Vagina (tissue), 2 donors: Measurements from ENCODE around the gene ZBTB22. TPM values are rescaled to one million over a fixed set of nuclear protein-coding genes. Genes with fewer than 3 reads are reported as not detected.
"Not testable (repeated sequence)": the region's sequence is repeated elsewhere in the genome, so short reads cannot be mapped to it uniquely, and the experiment has no call there.

Experiments used
- DNase-seq, 2 donors: peaks; one replicate each; pipeline ENCODE4 v3.0.0-alpha.2; 2017; ENCODE audit errors: extremely low spot score in 2 of 2
- H3K27ac ChIP-seq: fragments of 200-600 bp; sonication (generic); one replicate; pipeline ENCODE4 v1.5.1; 2019
- H3K27me3 ChIP-seq: fragments of 200-600 bp; sonication (generic); one replicate; pipeline ENCODE4 v1.5.1; 2019
- H3K36me3 ChIP-seq, 2 donors: fragments of 200-600 bp; sonication (generic); one replicate each; pipeline ENCODE4 v1.5.1; 2017 to 2019
- H3K4me1 ChIP-seq: fragments of 200-600 bp; sonication (generic); one replicate; pipeline ENCODE4 v1.5.1; 2019
- H3K4me3 ChIP-seq, 2 donors: fragments of 200-600 bp; sonication (generic); 1 replicate in 1 of 2; 2 replicates in 1 of 2; pipeline ENCODE4 v1.5.1; 2016 to 2019
- H3K9me3 ChIP-seq: fragments of 200-600 bp; sonication (generic); one replicate; pipeline ENCODE4 v1.5.1; 2019
- CTCF ChIP-seq, 3 experiments: fragments of 450-650 bp in 2 of 3; fragments of 200-600 bp in 1 of 3; sonication (generic) in 1 of 3; IDR thresholded peaks; one replicate each; pipeline ENCODE4 v1.5.1; 2017 to 2019; ENCODE audit warnings: antibody characterized with exemption in 3 of 3, mild to moderate bottlenecking in 2 of 3, moderate library complexity in 2 of 3
- POLR2A ChIP-seq, 2 donors: fragments of 450-650 bp; IDR thresholded peaks; one replicate each; pipeline ENCODE4 v1.6.1; 2017; ENCODE audit warnings: antibody characterized with exemption in 2 of 2, mild to moderate bottlenecking in 2 of 2, moderate library complexity in 2 of 2
- POLR2AphosphoS5 ChIP-seq, 2 donors: sonication (generic); formaldehyde crosslinking; IDR thresholded peaks; one replicate each; pipeline ENCODE4 v1.9.0; 2017; ENCODE audit warnings: antibody characterized with exemption in 2 of 2, mild to moderate bottlenecking in 2 of 2, low read depth in 1 of 2; ENCODE audit not compliant: insufficient read depth in 1 of 2
- intact Hi-C: fragments of 100-400 bp; cut with DNase I; formaldehyde crosslinking; loops from one replicate; pipeline ENCODE4 v1.15.1; 2023
- total RNA-seq: library from RNA; depleted of rRNA; stranded (reverse); fragments of >200 nt; gene quantifications from one replicate; pipeline ENCODE4 v1.2.3, GENCODE V29; 2016

Gene ZBTB22
- total RNA-seq, 1 donor from 2014 or later, result 18.4 TPM

GRCh38 chr6:33356295-33356694 lies 38.8 kb upstream of the ZBTB22 start:
- Histone ChIP-seq H3K4me1 (no peaks in the 10 kb centered on the region), H3K4me3 (no peak overlapping the region), H3K36me3 (no peaks in the 10 kb centered on the region), H3K27me3 (no peaks in the 10 kb centered on the region), H3K27ac (no peak overlapping the region), H3K9me3 (no peaks in the 10 kb centered on the region)
- DNase-seq, result no peak
- no peak for TF ChIP-seq POLR2A (IDR thresholded peaks at IDR 0.05)
- no peak for TF ChIP-seq POLR2AphosphoS5 (IDR thresholded peaks at IDR 0.05; ENCODE audit: insufficient read depth in 1 of 2, low read depth in 1 of 2)
- no peak for TF ChIP-seq CTCF (IDR thresholded peaks at IDR 0.05)
- intact Hi-C loops, result no loop called here

GRCh38 chr6:33355860-33356259 lies 38.3 kb upstream of the ZBTB22 start:
- H3K4me3 ChIP-seq, H3K4me1 ChIP-seq, H3K36me3 ChIP-seq, H3K9me3 ChIP-seq, DNase-seq, H3K27me3 ChIP-seq, intact Hi-C loops, H3K27ac ChIP-seq: not testable (repeated sequence)

- no peaks in the 10 kb centered on the region for H3K9me3 ChIP-seq
- no peaks in the 10 kb centered on the region for H3K36me3 ChIP-seq
- no peak overlapping the region for H3K4me3 ChIP-seq
- no peak for DNase-seq
- no peaks in the 10 kb centered on the region for H3K27me3 ChIP-seq
- H3K27ac ChIP-seq, result no peak overlapping the region
- intact Hi-C loops, result no loop called here
- peaks cover 12% of the 10 kb centered on the region for H3K4me1 ChIP-seq
- TF ChIP-seq CTCF (IDR thresholded peaks at IDR 0.05) (no peak), POLR2A (IDR thresholded peaks at IDR 0.05) (no peak), POLR2AphosphoS5 (IDR thresholded peaks at IDR 0.05; ENCODE audit: insufficient read depth in 1 of 2, low read depth in 1 of 2) (no peak)
Observed at GRCh38 chr6:33347816-33348215, 30.3 kb upstream of the ZBTB22 start.

GRCh38 chr6:33346972-33347371 lies 29.4 kb upstream of the ZBTB22 start:
- peaks cover 12% of the 10 kb centered on the region for H3K4me1 ChIP-seq
- H3K27ac ChIP-seq, H3K9me3 ChIP-seq, intact Hi-C loops, H3K27me3 ChIP-seq, DNase-seq, H3K4me3 ChIP-seq, H3K36me3 ChIP-seq: not testable (repeated sequence)

- Histone ChIP-seq H3K9me3 (no peaks in the 10 kb centered on the region), H3K4me1 (peaks cover 12% of the 10 kb centered on the region), H3K4me3 (no peak overlapping the region), H3K27me3 (no peaks in the 10 kb centered on the region), H3K36me3 (no peaks in the 10 kb centered on the region), H3K27ac (no peak overlapping the region)
- DNase-seq, result peak in 1 of 2 donors; percentile 87
- peak in 1 of 2 donors; percentile 42 for TF ChIP-seq POLR2AphosphoS5 (IDR thresholded peaks at IDR 0.05; ENCODE audit: insufficient read depth in 1 of 2, low read depth in 1 of 2)
- TF ChIP-seq POLR2A (IDR thresholded peaks at IDR 0.05), result no peak
- TF ChIP-seq CTCF (IDR thresholded peaks at IDR 0.05), result peak; percentile 27 to 45 (median 40)
- intact Hi-C loops, result no loop called here
Observed at GRCh38 chr6:33344701-33345697, 27.5 kb upstream of the ZBTB22 start.

- no peak overlapping the region for H3K27ac ChIP-seq
- no peaks in the 10 kb centered on the region for H3K27me3 ChIP-seq
- H3K4me1 ChIP-seq, result peaks cover 12% of the 10 kb centered on the region
- TF ChIP-seq POLR2AphosphoS5 (IDR thresholded peaks at IDR 0.05; ENCODE audit: insufficient read depth in 1 of 2, low read depth in 1 of 2) (no peak), POLR2A (IDR thresholded peaks at IDR 0.05) (no peak), CTCF (IDR thresholded peaks at IDR 0.05) (no peak)
- no peak for DNase-seq
- H3K36me3 ChIP-seq, result no peaks in the 10 kb centered on the region
- no peaks in the 10 kb centered on the region for H3K9me3 ChIP-seq
- H3K4me3 ChIP-seq, result no peak overlapping the region
- intact Hi-C loops, result no loop called here
Observed at GRCh38 chr6:33343953-33344611, 26.5 kb upstream of the ZBTB22 start.

GRCh38 chr6:33343606-33343952 lies 26.0 kb upstream of the ZBTB22 start:
- H3K4me3 ChIP-seq, H3K27me3 ChIP-seq, H3K36me3 ChIP-seq, H3K9me3 ChIP-seq, DNase-seq, intact Hi-C loops, H3K27ac ChIP-seq: not testable (repeated sequence)
- peaks cover 12% of the 10 kb centered on the region for H3K4me1 ChIP-seq
